ENCODE data around the gene GCA.

GCA gene, protein sequence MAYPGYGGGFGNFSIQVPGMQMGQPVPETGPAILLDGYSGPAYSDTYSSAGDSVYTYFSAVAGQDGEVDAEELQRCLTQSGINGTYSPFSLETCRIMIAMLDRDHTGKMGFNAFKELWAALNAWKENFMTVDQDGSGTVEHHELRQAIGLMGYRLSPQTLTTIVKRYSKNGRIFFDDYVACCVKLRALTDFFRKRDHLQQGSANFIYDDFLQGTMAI

DNA sequence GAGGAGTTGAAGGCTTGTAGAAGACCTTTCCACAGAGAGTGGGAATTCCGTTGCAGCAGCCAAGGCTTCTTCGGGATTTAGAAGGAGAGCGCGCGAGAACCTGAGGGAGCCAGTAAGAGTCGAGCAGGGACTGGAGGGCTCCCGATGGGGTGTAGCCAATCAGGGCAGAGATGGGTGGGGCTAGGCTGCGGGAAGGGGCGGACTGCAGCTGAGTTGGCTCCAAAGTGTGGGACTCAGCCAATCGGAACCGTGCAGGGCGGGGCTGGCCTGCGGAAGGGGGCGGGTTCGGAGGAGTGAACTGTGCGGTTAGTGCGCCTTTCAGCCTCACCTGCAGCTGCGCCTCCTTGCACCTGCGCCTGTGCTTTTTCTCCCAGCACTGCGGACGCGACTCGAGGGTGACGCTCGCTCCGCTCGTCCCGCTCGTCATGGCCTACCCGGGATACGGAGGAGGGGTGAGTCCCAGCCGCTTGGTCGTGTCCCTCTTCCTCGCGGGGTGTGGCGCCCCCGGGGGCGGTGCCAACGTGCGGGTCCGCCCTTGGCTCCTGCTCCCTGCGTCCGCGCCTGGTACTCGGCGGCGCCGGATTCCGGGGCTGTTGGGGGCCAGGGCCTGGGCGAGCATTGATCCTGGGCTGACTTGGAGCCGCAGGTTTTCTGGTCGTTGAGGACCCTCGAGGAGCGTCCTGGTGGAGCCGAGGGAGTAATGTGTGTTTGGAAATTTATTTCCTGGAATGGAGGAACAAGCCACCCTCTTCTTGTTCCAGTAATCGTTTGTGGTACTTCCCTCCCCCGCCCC lies at the start of gene GCA:
TSS of gene GCA (plus strand) at position 309 of the 793 bp plus-strand sequence. CDS start at position 426, 117 bp downstream.
- no peak for DNase-seq

DNA sequence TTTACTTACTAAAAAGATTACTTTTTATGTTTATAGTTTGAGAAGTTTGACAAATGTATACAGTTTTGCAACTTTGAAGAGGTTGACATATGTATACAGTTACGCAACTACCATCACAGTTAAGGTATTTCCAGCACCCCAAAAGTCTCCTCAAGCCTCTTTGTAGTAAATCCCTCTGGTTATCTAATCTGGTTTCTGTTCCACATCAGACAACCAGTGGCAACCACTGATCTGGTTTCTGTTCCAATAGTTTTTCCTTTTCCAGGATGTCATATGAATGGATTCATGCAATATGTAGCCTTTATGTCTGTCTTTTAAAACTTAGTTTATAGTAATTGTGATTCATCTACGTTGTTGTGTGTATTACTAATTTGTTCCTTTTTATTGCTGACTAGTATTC lies 48.9 kb upstream of the GCA start:
- no peak for DNase-seq

DNA sequence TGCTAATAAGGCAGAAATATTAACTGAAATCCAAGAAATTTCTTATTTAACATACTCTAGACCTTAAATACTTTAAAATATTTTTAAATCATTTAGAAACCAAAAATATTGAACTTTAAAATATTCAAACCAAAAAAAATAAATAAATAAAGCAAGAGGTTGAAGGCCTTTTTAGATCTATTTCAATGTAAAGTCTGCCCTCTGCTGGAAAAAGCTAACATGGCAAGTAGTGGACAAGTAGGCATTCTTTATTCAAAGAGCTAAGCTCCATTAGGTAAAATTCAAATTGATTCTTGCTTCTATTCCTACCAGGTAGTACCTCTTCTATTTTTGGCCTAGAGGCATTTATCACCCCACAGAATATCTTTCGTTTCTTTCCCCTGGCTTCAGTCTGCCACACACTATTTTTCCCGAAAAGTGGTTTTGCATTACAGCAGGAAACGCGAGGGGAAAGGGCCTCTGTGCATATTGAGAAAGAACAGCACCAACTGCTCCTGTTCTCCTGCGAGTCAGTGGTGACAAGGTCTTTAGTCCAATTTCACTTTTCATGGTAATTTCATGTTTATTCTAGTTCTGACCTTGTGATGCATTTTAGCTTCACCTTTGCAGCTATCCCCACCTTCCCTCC lies 45.9 kb upstream of the GCA start:
- DNase-seq: peak; percentile 83

DNA sequence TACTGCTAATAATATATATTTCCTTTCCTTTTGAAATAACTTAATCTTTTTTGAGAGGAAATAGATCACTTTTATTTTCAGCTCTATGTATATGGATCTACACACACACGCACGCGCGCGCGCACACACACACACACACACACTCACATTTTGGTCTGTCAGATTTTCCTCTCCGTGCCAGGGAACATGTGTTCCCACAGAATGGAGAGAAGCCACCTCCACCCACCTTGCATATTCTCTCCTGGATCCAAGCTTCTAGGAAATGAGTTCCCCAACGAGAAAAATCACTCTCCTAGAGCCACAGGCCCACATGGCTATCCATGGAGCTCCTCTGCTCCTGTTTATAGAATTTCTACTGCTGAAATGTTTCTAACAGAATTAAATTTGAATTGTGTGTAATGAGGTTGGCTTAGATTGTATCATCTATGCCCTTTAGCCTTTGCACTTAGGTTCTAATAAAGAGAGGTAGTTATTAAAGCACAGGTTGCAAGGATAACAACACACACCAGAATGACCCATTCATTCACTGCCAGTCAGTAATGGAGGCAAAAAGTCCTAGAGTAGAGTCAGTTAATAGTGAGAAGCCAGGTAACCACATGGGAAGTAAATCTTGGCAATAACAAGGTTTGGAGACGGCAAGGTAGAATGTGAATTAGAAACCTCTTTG lies 45.1 kb upstream of the GCA start:
- no peak for DNase-seq

DNA sequence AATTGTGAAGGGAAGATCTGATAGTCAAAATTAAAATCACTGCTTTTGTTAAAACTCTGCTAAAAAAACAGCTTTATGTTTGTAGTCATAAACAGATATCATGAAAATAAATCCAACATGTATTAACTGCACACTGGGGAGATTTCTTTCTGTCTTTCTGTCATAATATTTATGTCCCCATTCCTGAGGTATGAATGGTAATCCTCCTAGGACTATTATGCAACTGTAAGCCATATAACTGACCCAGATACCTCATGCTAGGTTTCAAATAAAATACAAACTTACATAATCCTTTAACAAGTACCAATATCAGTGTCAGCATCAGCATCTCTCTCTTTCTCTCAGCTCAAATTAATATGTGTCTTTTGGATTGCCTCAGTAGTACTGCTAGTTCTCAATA lies 43.7 kb upstream of the GCA start:
- no peak for DNase-seq

DNA sequence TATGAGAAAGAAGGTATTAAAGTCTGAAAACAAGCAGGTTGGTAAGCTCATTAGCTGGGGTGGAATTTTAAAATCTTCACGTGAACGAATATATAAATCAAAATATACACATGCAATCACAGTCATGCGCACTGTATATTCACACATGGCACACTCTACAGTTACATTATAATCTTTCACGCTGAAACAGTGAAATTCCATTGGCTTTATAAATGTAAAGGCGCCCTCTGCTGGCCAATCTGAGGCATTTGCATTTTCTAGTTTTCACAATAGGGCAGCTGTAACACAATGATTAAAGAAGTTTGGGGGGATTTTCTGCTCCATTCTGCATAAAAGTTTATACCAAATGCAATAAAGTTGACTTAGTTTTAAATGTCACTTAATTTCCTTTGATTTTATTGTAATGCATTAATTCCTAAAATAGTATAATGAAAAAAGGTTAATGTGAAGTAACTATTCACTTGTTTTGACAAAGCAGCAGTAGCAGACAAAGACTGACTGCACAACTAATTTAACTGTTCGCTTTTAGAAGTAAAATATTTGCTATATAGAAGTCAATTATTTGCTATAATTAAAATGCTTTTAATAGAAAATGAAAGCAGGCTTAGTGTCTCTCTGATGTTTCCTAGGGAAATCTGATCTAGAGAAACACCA lies 42.7 kb upstream of the GCA start:
- DNase-seq: peak; percentile 69

DNA sequence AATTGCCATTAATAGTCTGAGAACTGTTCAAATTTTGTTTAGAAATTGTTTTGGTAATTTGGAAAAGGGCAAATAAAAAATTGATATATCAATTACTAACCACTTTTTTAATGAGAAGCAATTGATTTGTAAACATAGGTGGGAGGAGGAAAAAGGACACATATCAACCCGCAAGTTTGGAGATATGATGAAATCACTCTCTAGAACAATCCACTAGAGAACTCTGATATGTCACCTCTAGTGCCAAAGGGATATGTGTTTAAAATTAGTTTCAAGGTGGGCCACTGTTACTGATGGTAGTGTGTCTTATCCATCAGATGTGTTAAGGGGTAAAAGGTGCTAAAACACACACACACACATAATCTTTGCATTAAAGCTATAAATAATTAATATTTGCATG lies 42.1 kb upstream of the GCA start:
- DNase-seq: no peak

DNA sequence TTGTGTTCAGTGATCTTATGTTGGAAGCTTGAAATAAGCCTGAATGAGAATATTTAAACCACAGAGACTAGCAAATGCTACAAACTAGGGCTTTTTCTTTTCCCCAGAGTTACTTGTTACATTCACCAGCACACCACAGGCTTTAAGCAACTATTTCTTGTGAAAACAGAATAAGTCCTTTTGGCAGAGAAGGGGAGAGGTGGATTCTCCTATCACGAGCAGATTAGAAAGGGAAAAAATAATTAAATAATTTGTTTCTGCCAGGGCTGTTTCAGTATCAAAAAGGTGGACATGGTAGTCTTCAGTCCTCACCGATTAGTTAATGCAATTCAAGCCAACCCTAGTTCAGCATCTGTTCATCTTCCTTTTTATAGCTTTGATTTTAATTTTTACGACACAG lies 38.0 kb upstream of the GCA start:
- no peak for DNase-seq

DNA sequence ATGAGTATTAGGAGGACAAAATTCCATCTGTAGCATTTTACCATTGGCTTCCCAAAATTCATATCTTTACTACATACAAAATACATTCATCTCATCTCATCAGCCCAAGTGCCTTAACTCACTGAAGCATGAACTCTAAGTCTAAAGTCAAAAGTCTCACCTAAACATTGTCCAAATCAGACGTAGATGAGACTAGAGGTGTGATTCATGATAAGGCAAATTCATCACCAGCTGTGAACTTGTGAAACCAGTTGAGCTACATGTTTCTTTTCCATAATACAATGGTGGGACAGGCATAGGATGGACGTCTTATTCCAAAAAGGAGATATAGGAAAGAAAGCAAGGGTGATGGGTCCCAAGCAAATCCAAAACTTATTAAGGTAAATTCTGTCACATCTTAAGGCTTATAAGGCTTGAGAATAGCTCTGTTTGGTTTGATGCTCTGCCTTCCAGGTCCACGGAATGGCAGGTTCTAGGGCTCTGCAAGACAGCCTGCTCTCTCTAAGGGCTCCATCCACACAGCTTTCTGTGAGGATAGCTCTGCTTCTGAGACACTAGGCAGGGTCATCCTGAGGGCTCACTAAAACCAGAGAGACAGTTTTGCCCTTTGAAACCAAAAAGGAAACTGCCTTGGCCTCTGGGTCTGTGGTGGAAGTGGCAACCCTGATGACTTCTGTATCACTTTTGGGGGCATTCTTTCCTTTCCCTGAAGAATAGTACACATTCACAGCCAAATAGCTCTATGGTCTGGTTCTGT lies 35.0 kb upstream of the GCA start:
- DNase-seq: no peak

DNA sequence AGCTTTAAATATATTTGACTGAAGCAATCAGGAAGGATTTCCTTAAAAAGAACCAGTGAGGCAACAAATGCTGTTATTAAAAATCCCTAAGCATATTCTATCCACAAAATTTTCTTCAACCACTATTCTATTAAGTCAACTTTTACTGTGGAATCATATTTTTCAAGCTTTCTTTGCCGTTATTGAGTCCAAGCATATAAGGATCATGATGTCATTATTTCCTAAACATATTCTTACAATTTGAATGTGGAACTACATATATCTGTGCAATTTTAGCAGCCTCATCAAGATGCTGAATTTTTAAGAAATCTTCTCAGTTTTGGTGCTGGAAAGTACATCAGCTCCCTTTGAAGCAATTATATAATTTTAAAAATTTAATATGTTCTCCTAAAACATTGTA lies 31.1 kb upstream of the GCA start:
- DNase-seq: no peak

DNA sequence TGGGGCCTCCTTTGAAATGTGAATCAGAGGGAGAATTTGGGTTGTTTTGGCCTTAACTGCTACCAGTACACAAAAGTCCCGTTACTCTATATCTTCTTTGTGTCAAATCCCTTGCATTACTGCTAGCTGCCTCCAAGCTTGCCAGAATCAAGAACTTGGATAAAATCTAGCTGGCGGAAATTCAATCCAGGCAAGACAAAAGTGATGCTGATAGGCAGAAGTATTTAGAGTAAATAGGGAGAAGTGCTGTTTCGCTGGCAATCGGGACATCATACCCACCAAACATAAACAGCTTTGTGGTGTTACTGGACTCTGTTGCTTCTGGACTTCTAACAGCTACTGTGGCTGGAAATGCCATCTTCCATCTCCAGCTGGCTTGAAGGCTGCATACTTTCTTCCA lies 28.0 kb upstream of the GCA start:
- DNase-seq: no peak

DNA sequence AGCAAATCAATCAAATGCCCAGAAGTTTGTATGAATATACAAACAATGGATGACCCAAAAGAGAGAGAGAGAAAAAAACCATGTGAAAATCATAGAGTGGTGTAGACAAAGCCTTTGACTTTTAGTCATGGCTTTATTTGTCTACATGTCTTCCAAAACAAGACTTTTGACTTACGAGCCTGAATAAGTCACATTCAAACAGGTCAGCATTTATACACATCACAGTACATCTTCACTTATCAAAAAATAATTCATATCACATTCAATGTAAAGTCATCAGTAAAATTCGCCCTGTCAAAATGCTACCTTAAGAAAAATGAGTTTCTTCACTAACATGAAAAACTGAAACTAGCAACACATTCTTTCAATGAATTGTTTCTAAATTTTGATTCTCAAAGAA lies 27.3 kb upstream of the GCA start:
- DNase-seq: no peak

DNA sequence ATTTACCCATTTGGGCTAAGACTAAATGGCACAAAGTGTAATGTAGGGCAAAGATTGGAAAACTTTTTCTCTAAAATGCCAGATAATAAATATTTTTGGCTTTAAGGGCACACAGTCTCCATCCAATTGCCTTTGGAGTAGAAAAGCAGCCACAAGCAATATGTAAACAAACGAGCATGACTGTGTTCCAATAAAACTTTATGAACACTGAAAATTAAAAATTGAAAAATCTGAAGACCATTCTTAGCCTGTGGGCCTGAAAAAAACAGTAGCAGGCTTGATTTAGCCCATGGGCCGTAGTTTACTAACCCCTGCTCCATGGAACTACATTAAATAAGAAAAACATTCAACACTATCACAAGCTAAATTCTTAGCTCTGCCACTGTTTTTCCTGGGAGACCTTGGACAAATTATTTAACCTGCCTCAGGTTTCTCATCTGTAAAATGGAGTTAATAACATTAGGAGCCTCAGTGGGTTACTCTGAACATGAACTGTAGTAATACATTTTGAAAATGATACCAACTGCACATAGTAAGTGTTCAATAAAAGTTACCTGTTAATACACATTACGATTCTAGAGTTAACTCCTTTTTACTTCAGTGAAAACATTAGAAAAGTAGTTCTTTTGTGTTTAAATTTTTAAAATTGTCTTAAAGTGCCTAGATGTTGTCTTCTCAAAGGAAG lies 26.7 kb upstream of the GCA start:
- DNase-seq: no peak

DNA sequence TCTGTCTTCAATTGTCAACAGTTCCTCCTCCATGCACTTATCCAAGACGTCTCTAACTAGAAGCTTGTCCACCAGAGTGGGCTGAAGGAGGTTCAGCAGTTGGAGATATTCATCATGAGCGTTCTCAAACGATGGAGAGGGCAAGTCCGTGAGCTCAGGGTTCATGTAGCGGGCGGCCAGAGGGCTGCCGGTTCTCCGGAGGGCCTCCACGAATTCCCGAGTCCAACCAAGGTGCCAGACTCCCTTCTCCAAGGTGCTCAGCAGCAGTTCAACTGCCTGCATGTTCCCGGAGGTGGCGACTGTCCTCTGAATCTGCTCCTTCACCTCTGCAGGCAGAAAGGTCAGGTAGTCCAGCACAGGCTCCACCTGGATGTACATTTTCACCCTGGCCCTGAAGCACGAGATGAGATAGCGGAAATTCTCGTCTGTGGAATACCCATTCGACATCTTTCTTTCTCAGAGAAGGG lies 26.0 kb upstream of the GCA start:
- no peak for DNase-seq

DNA sequence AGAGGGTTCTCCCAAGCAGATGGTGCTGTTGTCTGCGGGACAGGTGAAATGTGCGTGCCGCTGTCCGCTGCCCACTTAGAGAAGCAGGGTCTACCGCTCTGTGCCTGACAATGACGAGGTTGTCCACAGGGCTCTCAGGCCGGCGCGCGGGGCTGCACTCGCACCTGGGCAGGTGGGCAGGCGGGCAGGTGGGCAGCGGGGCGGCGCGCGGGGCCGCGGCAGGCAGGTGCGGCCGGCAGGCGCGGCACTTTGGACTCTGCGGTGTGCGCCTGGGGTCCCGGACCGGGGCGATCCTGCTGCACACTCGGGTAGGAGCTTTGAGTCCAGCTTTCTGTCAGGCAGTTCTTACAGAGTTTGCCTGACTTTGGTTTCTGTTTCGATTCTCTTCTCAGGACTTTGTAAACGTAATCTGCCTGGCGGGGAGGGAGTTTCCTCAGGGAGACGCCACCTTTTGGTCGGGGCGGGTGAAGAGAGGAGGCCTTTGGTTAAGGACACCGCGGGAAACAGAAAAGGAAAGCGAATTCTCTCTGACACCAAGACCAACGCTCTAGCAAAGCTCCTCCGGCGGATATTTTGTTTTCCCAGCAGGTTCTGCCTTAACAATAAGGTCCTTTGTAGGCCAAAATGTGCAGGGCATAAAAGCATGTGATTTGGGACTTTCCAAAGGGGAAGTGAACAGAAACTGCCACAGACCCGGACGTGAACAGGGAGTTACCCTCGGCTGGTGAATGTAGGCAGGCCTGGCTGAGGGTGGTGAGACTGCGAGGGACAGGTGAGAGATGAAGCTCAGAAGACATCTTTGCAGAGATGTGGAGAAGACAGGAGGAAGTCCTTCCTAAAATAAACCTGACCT lies 25.4 kb upstream of the GCA start, which contains the start of gene IFIH1:
TSS of gene IFIH1 (minus strand) at position 357 of the 853 bp plus-strand sequence. CDS start 377 bp downstream, outside the sequence.
- DNase-seq: no peak

DNA sequence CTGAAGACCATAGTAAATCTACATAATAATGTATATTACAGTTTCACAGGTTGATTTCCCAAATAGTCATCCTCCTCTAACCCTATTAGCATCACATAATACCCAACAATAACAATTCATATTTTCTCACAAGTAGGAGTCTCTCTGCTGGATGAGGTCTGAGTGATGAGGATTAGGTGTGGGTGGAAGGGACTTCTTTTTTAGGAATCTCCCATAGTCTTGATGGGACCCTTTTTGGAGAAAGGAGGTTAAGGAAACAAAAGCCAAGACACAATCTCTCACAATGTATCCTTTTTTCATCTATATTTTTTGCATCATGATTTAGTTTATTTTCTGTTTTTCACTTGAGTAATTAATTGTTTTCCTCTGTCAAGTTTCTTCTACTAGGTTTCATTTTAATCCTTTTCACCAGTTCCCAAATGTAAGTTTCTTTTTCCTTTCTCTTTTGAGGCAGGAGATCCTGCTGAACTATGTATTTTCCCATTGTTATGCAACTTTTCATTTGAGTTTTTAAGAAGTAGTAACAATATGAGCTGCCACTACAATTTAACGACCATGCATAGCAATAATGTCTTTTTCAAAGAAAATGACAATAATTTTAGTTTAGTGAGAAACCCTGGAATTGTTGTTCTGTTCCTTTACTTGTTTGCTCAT lies 22.9 kb upstream of the GCA start:
- no peak for DNase-seq

DNA sequence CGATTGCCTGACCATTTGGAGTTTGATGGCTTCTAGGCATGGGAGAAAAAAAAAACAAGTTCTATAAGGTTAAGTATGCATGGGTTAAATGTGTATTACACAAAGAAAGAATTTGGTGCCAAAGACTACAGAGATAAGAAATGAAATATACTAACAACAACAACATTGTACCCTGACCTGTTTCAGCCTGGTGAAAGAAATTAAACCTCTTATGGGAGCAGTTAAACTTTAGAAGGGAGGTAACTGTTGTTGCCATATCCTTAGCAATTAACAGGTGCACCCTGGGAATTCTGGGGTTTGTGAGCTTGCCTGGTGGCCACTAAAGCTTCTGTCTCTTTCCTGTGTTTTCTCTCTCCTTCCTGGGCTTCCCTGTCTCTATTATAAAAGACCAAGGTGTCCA lies 19.0 kb upstream of the GCA start:
- no peak for DNase-seq

DNA sequence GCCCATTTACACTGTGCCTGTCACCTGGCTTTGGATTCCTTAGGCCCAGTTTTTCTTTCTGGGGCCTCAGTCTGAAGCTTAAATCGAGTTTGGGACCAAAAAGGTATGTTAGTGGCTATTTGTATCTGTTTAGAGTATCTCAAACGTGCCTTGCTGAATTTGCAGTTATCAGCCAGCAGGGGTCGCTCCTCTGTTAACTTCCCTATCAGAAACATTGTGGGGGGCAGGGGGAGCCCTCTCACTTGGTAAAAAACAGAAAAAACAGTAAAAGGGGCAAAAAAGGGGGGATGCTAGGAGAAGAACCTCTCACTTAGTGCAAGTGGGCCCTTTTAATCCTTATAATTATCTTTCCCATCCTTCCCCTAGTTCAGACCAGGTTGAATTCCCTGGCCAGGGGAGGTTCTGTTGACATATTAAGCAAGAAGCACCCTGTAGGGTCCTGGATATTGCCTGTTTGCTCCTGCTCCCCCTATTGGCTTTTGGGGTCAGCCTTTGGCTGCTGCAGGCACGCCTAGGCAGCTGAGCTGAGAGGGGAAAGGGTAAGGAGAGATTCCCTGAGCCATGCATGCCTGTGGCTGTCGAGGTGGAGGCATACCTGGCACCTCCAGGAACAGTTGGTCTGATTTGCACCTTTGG lies 16.7 kb upstream of the GCA start:
- no peak for DNase-seq

DNA sequence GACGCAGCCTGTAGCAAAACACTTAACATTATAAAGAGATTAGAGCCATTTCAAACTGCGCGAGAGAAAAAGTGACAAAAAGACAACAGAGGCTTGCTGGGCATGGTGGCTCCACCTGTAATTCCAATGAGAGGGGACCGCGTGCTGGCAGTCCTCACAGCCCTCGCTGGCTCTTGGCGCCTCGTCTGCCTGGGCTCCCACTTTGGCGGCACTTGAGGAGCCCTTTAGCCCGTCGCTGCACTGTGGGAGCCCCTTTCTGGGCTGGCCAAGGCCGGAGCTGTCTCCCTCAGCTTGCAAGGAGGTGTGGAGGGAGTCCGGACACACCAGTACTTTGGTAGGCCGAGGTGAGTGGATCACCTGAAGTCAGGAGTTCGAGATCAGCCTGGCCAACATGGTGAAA lies 16.1 kb upstream of the GCA start:
- DNase-seq: no peak

Data from NCI-H1694 (cell line).